ENCODE results near the gene NR2C2. TPM values are rescaled to one million over a fixed set of nuclear protein-coding genes. Genes with fewer than 3 reads are reported as not detected.
"Not testable (repeated sequence)": the region's sequence is repeated elsewhere in the genome, so short reads cannot be mapped to it uniquely, and the experiment has no call there.

The NR2C2 gene
- total RNA-seq, 6 experiments from 2014 or later: 23.7 to 35.2 (median 28.6) TPM

- H3K4me3 Mint-ChIP-seq: no peak overlapping the region
- H3K36me3 Mint-ChIP-seq (ENCODE audit: low read depth): 0 out of 2 replicates have a peak, but pooled peaks cover under 1% of the 10 kb centered on the region
- no peak overlapping the region; the same call in 1 of the 2 replicates for H3K27ac Mint-ChIP-seq
- no peaks in the 10 kb centered on the region for H3K9me3 Mint-ChIP-seq
- TF ChIP-seq CTCF (IDR thresholded peaks at IDR 0.05): no peak
- no peaks in the 10 kb centered on the region for H3K27me3 Mint-ChIP-seq (ENCODE audit: insufficient read depth)
- DNase-seq: no peak
- peaks cover 29% of the 10 kb centered on the region for H3K4me1 Mint-ChIP-seq (ENCODE audit: low read depth)
Observed at GRCh38 chr3:14989943-14990779, 42.8 kb downstream of the NR2C2 start.

DNA sequence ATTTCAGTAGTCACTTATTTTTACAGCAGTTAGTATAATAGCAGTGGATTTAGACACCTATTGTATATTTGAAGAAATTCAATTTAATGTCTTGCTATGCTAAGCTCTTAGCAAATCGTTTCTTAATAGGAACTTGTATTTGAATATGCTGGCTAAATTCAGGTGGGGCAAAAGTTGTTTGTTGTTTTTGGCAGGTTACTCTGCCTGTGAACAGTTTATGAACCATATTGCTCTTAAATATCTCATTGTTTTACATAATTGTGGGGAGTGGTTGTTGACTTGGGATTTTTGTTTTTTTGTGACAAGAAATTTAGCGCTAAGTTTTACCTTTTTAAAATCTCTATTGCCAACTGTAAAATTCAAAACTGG is 43.4 kb downstream of the NR2C2 start:
- H3K4me3 Mint-ChIP-seq: no peak overlapping the region
- DNase-seq: no peak
- no peaks in the 10 kb centered on the region for H3K36me3 Mint-ChIP-seq (ENCODE audit: low read depth)
- H3K27ac Mint-ChIP-seq: no peak overlapping the region
- TF ChIP-seq CTCF (IDR thresholded peaks at IDR 0.05): no peak
- H3K27me3 Mint-ChIP-seq (ENCODE audit: insufficient read depth): no peaks in the 10 kb centered on the region
- no peaks in the 10 kb centered on the region for H3K9me3 Mint-ChIP-seq
- H3K4me1 Mint-ChIP-seq (ENCODE audit: low read depth): peaks cover 29% of the 10 kb centered on the region

- H3K27me3 Mint-ChIP-seq (ENCODE audit: insufficient read depth): no peaks in the 10 kb centered on the region
- no peak for DNase-seq
- TF ChIP-seq CTCF (IDR thresholded peaks at IDR 0.05): no peak
- H3K4me3 Mint-ChIP-seq: no peak overlapping the region
- H3K4me1 Mint-ChIP-seq (ENCODE audit: low read depth): peaks cover 29% of the 10 kb centered on the region
- no peaks in the 10 kb centered on the region for H3K9me3 Mint-ChIP-seq
- no peak overlapping the region for H3K27ac Mint-ChIP-seq
- no peaks in the 10 kb centered on the region for H3K36me3 Mint-ChIP-seq (ENCODE audit: low read depth)
Observed at GRCh38 chr3:14991151-14991742, 43.9 kb downstream of the NR2C2 start.

DNA sequence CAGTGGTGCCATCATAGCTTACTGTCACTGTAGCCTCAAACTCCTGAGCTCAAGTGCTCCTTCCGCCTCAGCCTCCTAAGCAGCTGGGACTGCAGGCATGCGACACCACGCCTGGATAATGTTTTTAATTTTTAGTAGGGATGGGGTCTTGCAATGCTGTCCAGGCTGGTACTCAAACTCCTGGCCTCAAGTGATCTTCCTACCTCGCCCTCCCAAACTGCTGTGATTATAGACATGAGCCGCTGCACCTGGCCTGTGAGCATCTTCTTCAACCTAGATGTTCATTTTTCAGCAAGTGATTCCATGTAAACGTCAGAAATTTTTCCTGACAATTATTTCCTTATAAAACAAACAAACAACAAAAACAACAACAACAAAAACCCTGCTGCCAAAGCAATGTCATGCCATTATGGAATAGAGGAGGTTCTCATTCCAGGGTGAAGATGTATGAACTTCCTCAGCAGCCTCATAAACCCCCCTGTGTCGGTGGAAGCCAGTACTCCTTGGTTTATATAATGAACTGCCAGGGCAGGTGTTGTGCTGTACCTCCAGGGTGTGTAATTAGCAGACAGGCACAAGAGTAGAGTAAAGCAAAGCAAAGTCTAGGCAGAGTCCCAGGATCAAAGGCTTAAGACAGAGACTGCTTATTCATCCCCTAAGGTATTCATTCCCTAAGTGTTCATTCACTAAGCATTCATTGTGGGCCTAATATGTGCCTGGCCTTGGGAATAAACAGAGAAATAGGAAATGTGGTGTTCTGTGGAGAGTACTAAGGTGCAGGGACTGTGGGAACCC is 44.6 kb downstream of the NR2C2 start:
- H3K27me3 Mint-ChIP-seq (ENCODE audit: insufficient read depth): no peaks in the 10 kb centered on the region
- TF ChIP-seq CTCF (IDR thresholded peaks at IDR 0.05): no peak
- no peaks in the 10 kb centered on the region for H3K36me3 Mint-ChIP-seq (ENCODE audit: low read depth)
- H3K4me1 Mint-ChIP-seq (ENCODE audit: low read depth): peaks cover 29% of the 10 kb centered on the region
- no peaks in the 10 kb centered on the region for H3K9me3 Mint-ChIP-seq
- no peak overlapping the region for H3K4me3 Mint-ChIP-seq
- peak; percentile 11 for DNase-seq
- H3K27ac Mint-ChIP-seq: peak overlapping the region; percentile 37; the same call in 1 of the 2 replicates

- Mint-ChIP-seq H3K4me1 (ENCODE audit: low read depth) (no peaks in the 10 kb centered on the region), H3K9me3 (no peaks in the 10 kb centered on the region), H3K27me3 (ENCODE audit: insufficient read depth) (no peaks in the 10 kb centered on the region), H3K27ac (no peak overlapping the region), H3K36me3 (ENCODE audit: low read depth) (peaks cover 20% of the 10 kb centered on the region), H3K4me3 (no peak overlapping the region)
- no peak for TF ChIP-seq CTCF (IDR thresholded peaks at IDR 0.05)
- no peak for DNase-seq
Observed at GRCh38 chr3:14997941-14998340, 50.6 kb downstream of the NR2C2 start.

DNA sequence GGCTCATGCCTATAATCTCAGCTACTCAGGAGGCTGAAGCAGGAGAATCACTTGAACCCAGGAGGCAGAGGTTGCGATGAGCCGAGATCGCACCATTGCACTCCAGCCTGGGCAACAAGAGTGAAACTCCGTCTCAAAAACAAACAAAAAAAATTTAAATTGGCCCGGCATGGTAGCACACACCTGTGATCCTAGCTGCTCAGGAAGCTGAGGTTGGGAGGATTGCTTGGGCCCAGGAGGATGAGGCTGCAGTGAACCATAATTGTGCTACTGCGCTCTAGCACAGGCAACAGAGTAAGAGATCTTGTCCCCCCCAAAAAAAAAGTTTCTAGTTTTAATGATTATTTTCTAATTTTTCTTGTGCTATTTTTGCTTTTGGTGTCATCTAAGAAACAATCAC is 51.8 kb downstream of the NR2C2 start:
- not testable (repeated sequence) for H3K9me3 Mint-ChIP-seq; H3K4me1 Mint-ChIP-seq (ENCODE audit: low read depth); H3K27me3 Mint-ChIP-seq (ENCODE audit: insufficient read depth); DNase-seq; H3K27ac Mint-ChIP-seq; H3K4me3 Mint-ChIP-seq
- H3K36me3 Mint-ChIP-seq (ENCODE audit: low read depth): peaks cover 25% of the 10 kb centered on the region

Data from HFFc6 (cell line).